ENCODE results near the gene LRMDA. TPM values are rescaled to one million over a fixed set of nuclear protein-coding genes. Genes with fewer than 3 reads are reported as not detected.

LRMDA gene
- total RNA-seq, 3 donors from 2014 or later: 8.3 to 17.1 (median 11.1) TPM

- H3K27ac ChIP-seq: no peak overlapping the region
- H3K9me3 ChIP-seq: no peaks in the 10 kb centered on the region
- no peaks in the 10 kb centered on the region for H3K36me3 ChIP-seq
- H3K4me1 ChIP-seq: no peaks in the 10 kb centered on the region
- no peak for TF ChIP-seq POLR2A (IDR thresholded peaks at IDR 0.05)
- no peak for TF ChIP-seq CTCF (IDR thresholded peaks at IDR 0.05)
- TF ChIP-seq POLR2AphosphoS5 (IDR thresholded peaks at IDR 0.05): no peak
- H3K4me3 ChIP-seq: no peak overlapping the region
- H3K27me3 ChIP-seq: no peaks in the 10 kb centered on the region
- no peak for DNase-seq (ENCODE audit: low spot score in 2 of 2)
- intact Hi-C loops (cut with DNase I; ENCODE audit: low total_unique reads): loop anchor here (5.0 kb wide), 1 partner anchor 396 kb away; no protein-coding TSS in a partner anchor
These were observed 452.0 kb downstream of the LRMDA start for GRCh38 chr10:75883081-75884072.

GRCh38 chr10:75884808-75885207, 453.4 kb downstream of the LRMDA start:
- no peak for DNase-seq (ENCODE audit: low spot score in 2 of 2)
- intact Hi-C loops (cut with DNase I; ENCODE audit: low total_unique reads): loop anchor here (5.0 kb wide), 1 partner anchor 398 kb away; no protein-coding TSS in a partner anchor
- no peaks in the 10 kb centered on the region for H3K36me3 ChIP-seq
- H3K4me3 ChIP-seq: no peak overlapping the region
- H3K27me3 ChIP-seq: no peaks in the 10 kb centered on the region
- H3K27ac ChIP-seq: no peak overlapping the region
- no peak for TF ChIP-seq CTCF (IDR thresholded peaks at IDR 0.05)
- TF ChIP-seq POLR2AphosphoS5 (IDR thresholded peaks at IDR 0.05): no peak
- TF ChIP-seq POLR2A (IDR thresholded peaks at IDR 0.05): no peak
- H3K4me1 ChIP-seq: no peaks in the 10 kb centered on the region
- no peaks in the 10 kb centered on the region for H3K9me3 ChIP-seq

GRCh38 chr10:75887369-75887768, 455.9 kb downstream of the LRMDA start:
- Histone ChIP-seq H3K27me3 (no peaks in the 10 kb centered on the region), H3K36me3 (no peaks in the 10 kb centered on the region), H3K4me3 (no peak overlapping the region), H3K9me3 (no peaks in the 10 kb centered on the region), H3K4me1 (no peaks in the 10 kb centered on the region), H3K27ac (peak overlapping the region in 1 of 2 donors; percentile 59)
- intact Hi-C loops (cut with DNase I; ENCODE audit: low total_unique reads): no loop called here
- DNase-seq (ENCODE audit: low spot score in 2 of 2): no peak
- TF ChIP-seq CTCF (IDR thresholded peaks at IDR 0.05): no peak
- no peak for TF ChIP-seq POLR2AphosphoS5 (IDR thresholded peaks at IDR 0.05)
- TF ChIP-seq POLR2A (IDR thresholded peaks at IDR 0.05): no peak

- TF ChIP-seq POLR2A (IDR thresholded peaks at IDR 0.05): no peak
- no peak for TF ChIP-seq POLR2AphosphoS5 (IDR thresholded peaks at IDR 0.05)
- no peak for TF ChIP-seq CTCF (IDR thresholded peaks at IDR 0.05)
- no peak overlapping the region for H3K4me3 ChIP-seq
- peak overlapping the region; percentile 59 to 60 for H3K27ac ChIP-seq
- H3K4me1 ChIP-seq: no peaks in the 10 kb centered on the region
- no peaks in the 10 kb centered on the region for H3K27me3 ChIP-seq
- no peaks in the 10 kb centered on the region for H3K9me3 ChIP-seq
- DNase-seq (ENCODE audit: low spot score in 2 of 2): no peak
- intact Hi-C loops (cut with DNase I; ENCODE audit: low total_unique reads): no loop called here
- no peaks in the 10 kb centered on the region for H3K36me3 ChIP-seq
These were observed 456.7 kb downstream of the LRMDA start for GRCh38 chr10:75887992-75888680.
